DOHH2 (cell line): ENCODE measurements around the gene TNNT2.

Source experiments
- H3F3A ChIP-seq: fragments of 200-600 bp; sonication (generic), shearing (Covaris generic); 2 replicates; pipeline ENCODE4 v1.6.0; 2016; ENCODE audit warnings: antibody characterized with exemption, mild to moderate bottlenecking; ENCODE audit not compliant: control insufficient read depth, insufficient read depth
- H3K27ac ChIP-seq: fragments of 200-600 bp; sonication (generic); 2 replicates; pipeline ENCODE4 v1.5.1; 2014; ENCODE audit warnings: low read depth, mild to moderate bottlenecking, low read length, moderate library complexity
- H3K27me3 ChIP-seq: fragments of 200-600 bp; sonication (generic); 2 replicates; pipeline ENCODE4 v1.6.1; 2014; ENCODE audit warnings: mild to moderate bottlenecking, low read length, mixed read lengths; ENCODE audit not compliant: control insufficient read depth
- H3K36me3 ChIP-seq: fragments of 200-600 bp; sonication (generic); 2 replicates; pipeline ENCODE4 v1.6.1; 2014; ENCODE audit warnings: mild to moderate bottlenecking, low read length, moderate library complexity, mixed read lengths; ENCODE audit not compliant: control insufficient read depth
- H3K4me1 ChIP-seq: fragments of 200-600 bp; sonication (generic); 2 replicates; pipeline ENCODE4 v1.6.1; 2014; ENCODE audit warnings: mild to moderate bottlenecking, low read length, mixed read lengths; ENCODE audit not compliant: control insufficient read depth
- H3K4me2 ChIP-seq: fragments of 200-600 bp; sonication (generic); 2 replicates; pipeline ENCODE4 v1.6.0; 2014; ENCODE audit warnings: mild to moderate bottlenecking, low read length, moderate library complexity
- H3K4me3 ChIP-seq: fragments of 200-600 bp; sonication (generic); 2 replicates; pipeline ENCODE4 v1.5.1; 2014; ENCODE audit warnings: mild to moderate bottlenecking, low read length, mixed read lengths
- H3K79me2 ChIP-seq: fragments of 200-600 bp; sonication (generic); 2 replicates; pipeline ENCODE4 v1.6.1; 2014; ENCODE audit warnings: mild to moderate bottlenecking, low read length, mixed read lengths; ENCODE audit not compliant: control insufficient read depth
- H3K9me2 ChIP-seq: fragments of 200-600 bp; sonication (generic); replicated peaks from 2 replicates; pipeline ENCODE4 v1.6.1; 2014; ENCODE audit warnings: mild to moderate bottlenecking, low read length, mixed read lengths; ENCODE audit not compliant: control insufficient read depth
- H3K9me3 ChIP-seq: fragments of 200-600 bp; sonication (generic); 2 replicates; pipeline ENCODE4 v1.6.1; 2014; ENCODE audit warnings: antibody characterized with exemption, low read length, mixed read lengths; ENCODE audit not compliant: control insufficient read depth, insufficient read depth
- H4K20me1 ChIP-seq: fragments of 200-600 bp; sonication (generic); 2 replicates; pipeline ENCODE4 v1.6.0; 2014; ENCODE audit warnings: low read depth, mild to moderate bottlenecking, antibody characterized with exemption, low read length, moderate library complexity; ENCODE audit not compliant: control insufficient read depth, insufficient read depth
- EZH2phosphoT487 ChIP-seq: fragments of 200-600 bp; sonication (generic); IDR thresholded peaks from 2 replicates; pipeline ENCODE4 v1.6.1; 2017; ENCODE audit warnings: borderline replicate concordance, mild to moderate bottlenecking, antibody characterized with exemption, low read length, moderate library complexity, mixed read lengths
- TF ChIP-seq, protein P1 (sequence below): fragments of 200-600 bp; sonication (generic); IDR thresholded peaks from one replicate; pipeline ENCODE4 v1.5.1; 2014; ENCODE audit warnings: antibody characterized with exemption, mild to moderate bottlenecking, low read depth, low read length; ENCODE audit not compliant: poor library complexity, severe bottlenecking

The TNNT2 gene

GRCh38 chr1:201348211-201348566 is 29.3 kb downstream of the TNNT2 start:
- Histone ChIP-seq H3K4me1 (no peaks in the 10 kb centered on the region), H3K4me3 (no peak overlapping the region), H3K4me2 (no peak overlapping the region), H3K27ac (no peak overlapping the region), H3K79me2 (no peaks in the 10 kb centered on the region), H3K36me3 (no peaks in the 10 kb centered on the region), H3K9me3 (no peaks in the 10 kb centered on the region), H3K27me3 (peaks cover 13% of the 10 kb centered on the region), H3F3A (no peaks in the 10 kb centered on the region), H3K9me2 (no peaks in the 10 kb centered on the region), H4K20me1 (no peaks in the 10 kb centered on the region)
- TF ChIP-seq, protein P1, sequence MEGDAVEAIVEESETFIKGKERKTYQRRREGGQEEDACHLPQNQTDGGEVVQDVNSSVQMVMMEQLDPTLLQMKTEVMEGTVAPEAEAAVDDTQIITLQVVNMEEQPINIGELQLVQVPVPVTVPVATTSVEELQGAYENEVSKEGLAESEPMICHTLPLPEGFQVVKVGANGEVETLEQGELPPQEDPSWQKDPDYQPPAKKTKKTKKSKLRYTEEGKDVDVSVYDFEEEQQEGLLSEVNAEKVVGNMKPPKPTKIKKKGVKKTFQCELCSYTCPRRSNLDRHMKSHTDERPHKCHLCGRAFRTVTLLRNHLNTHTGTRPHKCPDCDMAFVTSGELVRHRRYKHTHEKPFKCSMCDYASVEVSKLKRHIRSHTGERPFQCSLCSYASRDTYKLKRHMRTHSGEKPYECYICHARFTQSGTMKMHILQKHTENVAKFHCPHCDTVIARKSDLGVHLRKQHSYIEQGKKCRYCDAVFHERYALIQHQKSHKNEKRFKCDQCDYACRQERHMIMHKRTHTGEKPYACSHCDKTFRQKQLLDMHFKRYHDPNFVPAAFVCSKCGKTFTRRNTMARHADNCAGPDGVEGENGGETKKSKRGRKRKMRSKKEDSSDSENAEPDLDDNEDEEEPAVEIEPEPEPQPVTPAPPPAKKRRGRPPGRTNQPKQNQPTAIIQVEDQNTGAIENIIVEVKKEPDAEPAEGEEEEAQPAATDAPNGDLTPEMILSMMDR = peak; percentile 67
- TF ChIP-seq EZH2phosphoT487 = no peak

- H3K4me2 ChIP-seq = no peak overlapping the region
- H3K27ac ChIP-seq = no peak overlapping the region
- no peaks in the 10 kb centered on the region for H3K4me1 ChIP-seq
- H3K36me3 ChIP-seq = no peaks in the 10 kb centered on the region
- TF ChIP-seq, protein P1 = no peak
- TF ChIP-seq EZH2phosphoT487 = no peak
- H3K79me2 ChIP-seq = no peaks in the 10 kb centered on the region
- H3K27me3 ChIP-seq = peaks cover 17% of the 10 kb centered on the region
- no peaks in the 10 kb centered on the region for H3K9me2 ChIP-seq
- no peaks in the 10 kb centered on the region for H4K20me1 ChIP-seq
- no peaks in the 10 kb centered on the region for H3K9me3 ChIP-seq
- H3K4me3 ChIP-seq = no peak overlapping the region
- H3F3A ChIP-seq = no peaks in the 10 kb centered on the region
These were observed 29.8 kb downstream of the TNNT2 start for GRCh38 chr1:201347498-201348210.

DNA sequence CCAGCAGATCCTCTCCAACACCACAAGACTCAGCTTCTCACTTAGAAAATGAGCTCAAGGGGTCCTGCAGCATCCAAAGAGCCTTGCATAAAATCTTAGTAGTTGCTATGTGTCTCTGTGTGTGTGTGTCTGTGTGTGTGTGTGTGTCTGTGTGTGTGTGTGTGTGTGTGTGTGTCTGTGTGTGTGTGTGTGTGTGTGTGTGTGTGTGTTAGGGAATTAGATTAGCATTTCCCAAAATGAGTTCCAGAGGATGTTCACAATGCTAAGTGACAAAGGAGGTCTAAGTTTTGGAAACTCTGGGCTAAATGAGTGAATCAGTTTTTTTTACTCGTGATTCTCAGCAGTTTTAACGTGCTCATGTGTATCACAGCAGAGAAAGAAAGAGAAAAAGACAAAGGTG is 30.5 kb downstream of the TNNT2 start:
- Histone ChIP-seq H3K36me3 (no peaks in the 10 kb centered on the region), H3F3A (no peaks in the 10 kb centered on the region), H3K9me3 (no peaks in the 10 kb centered on the region), H3K9me2 (no peaks in the 10 kb centered on the region), H3K79me2 (no peaks in the 10 kb centered on the region), H3K27me3 (peaks cover 16% of the 10 kb centered on the region), H3K4me3 (no peak overlapping the region), H3K4me1 (no peaks in the 10 kb centered on the region), H3K4me2 (no peak overlapping the region), H3K27ac (no peak overlapping the region), H4K20me1 (no peaks in the 10 kb centered on the region)
- no peak for TF ChIP-seq EZH2phosphoT487
- TF ChIP-seq, protein P1 = no peak
